Measurements from ENCODE around the gene ADGRA3. TPM values are rescaled to one million over a fixed set of nuclear protein-coding genes. Genes with fewer than 3 reads are reported as not detected.

Gene ADGRA3
- polyA plus RNA-seq, 1 experiment, result 36.0 TPM

DNA sequence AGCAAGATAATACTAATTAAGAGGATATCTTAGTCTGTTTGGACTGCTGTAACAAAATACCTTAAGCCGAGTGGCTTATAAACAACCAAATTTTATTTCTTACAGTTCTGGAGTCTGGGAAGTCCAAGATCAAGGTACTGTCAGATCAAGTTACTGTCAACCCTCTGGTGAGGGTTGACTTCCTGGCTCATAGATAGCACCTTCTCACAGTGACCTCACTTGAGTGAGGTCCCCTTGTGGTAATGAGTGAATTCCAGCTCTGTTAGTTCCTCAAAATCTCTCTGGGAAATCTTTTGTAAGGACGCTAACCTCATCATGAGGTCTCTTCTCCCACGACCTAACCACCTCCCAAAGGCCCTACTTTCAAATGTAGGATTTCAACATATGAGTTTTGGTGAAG lies 36.9 kb upstream of the ADGRA3 start:
- CTCF ChIA-PET, result no interaction called here
- TF ChIP-seq, protein P1, sequence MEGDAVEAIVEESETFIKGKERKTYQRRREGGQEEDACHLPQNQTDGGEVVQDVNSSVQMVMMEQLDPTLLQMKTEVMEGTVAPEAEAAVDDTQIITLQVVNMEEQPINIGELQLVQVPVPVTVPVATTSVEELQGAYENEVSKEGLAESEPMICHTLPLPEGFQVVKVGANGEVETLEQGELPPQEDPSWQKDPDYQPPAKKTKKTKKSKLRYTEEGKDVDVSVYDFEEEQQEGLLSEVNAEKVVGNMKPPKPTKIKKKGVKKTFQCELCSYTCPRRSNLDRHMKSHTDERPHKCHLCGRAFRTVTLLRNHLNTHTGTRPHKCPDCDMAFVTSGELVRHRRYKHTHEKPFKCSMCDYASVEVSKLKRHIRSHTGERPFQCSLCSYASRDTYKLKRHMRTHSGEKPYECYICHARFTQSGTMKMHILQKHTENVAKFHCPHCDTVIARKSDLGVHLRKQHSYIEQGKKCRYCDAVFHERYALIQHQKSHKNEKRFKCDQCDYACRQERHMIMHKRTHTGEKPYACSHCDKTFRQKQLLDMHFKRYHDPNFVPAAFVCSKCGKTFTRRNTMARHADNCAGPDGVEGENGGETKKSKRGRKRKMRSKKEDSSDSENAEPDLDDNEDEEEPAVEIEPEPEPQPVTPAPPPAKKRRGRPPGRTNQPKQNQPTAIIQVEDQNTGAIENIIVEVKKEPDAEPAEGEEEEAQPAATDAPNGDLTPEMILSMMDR (IDR thresholded peaks at IDR 0.05; ENCODE audit: low read depth, low read length), result no peak
- POLR2A ChIA-PET, result no interaction called here
- Histone ChIP-seq H3K9me3 (ENCODE audit: control insufficient read depth, insufficient read depth, low read length) (no peaks in the 10 kb centered on the region), H3K27ac (ENCODE audit: low read depth, low read length) (no peak overlapping the region), H3K27me3 (ENCODE audit: control insufficient read depth, insufficient read depth, low read length) (no peaks in the 10 kb centered on the region), H3K4me3 (ENCODE audit: low read depth, low read length) (no peak overlapping the region)
- no peak for DNase-seq (ENCODE audit: low read depth, low spot score)

DNA sequence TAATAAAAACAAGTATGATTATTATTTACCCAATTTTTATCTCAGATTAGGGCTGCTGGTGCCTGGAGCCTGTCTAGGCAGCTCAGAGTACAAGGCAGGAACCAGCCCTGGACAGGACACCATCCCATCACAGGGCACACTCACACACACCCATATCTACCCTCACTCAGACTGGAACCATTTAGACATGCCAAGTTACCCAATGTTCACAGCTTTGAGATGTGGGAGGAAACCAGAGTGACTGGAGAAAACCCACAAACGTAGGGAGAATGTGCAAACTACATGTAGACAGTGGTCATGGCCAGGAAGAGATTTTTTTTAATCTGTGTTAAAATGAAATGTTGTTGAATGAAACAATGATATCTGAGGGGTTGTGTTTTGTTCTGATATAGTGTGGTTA lies 35.7 kb upstream of the ADGRA3 start:
- Histone ChIP-seq H3K27ac (ENCODE audit: low read depth, low read length) (no peak overlapping the region), H3K9me3 (ENCODE audit: control insufficient read depth, insufficient read depth, low read length) (no peaks in the 10 kb centered on the region), H3K4me3 (ENCODE audit: low read depth, low read length) (no peak overlapping the region), H3K27me3 (ENCODE audit: control insufficient read depth, insufficient read depth, low read length) (no peaks in the 10 kb centered on the region)
- CTCF ChIA-PET, result no interaction called here
- no peak for DNase-seq (ENCODE audit: low read depth, low spot score)
- POLR2A ChIA-PET, result no interaction called here
- TF ChIP-seq, protein P1 (IDR thresholded peaks at IDR 0.05; ENCODE audit: low read depth, low read length), result no peak

DNA sequence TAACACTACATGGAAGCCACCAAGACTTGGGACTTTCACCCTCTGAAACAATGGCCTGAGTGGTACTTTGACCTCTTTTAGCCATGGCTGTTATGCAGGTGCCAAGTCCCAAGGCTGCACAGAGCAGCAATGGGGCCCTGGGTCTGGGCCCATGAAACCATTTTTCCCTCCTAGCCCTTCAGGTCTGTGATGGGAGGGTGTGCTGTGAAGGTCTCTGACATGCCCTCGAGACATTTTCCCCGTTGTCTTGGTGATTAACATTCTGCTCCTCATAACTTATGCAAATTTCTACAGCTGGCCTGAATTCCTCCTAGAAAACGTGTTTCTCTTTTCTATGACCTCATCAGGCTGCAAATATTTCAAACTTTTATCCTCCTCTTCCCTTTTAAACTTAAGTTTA lies 30.4 kb upstream of the ADGRA3 start:
- CTCF ChIA-PET, result no interaction called here
- H3K27me3 ChIP-seq (ENCODE audit: control insufficient read depth, insufficient read depth, low read length), result no peaks in the 10 kb centered on the region
- TF ChIP-seq, protein P1 (IDR thresholded peaks at IDR 0.05; ENCODE audit: low read depth, low read length), result no peak

DNA sequence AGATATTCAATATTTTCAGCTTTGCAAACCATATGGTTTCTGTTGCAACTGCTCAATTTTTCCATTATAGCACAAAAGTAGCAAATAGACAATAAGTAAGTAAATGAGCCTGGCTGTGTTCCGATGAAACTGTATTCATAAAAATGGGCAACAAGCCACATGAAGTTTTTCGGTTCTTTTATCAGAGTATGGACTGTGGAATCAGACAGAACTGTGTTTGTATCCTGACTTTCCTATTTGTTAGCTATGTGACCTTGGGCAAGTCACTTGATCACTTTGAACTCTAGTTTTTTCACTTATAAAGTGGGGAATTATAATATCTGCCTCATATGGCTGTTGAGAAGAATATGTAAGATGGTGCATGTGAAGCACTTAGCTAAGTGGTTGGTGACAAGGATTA lies 23.4 kb upstream of the ADGRA3 start:
- ChIA-PET POLR2A (no interaction called here), CTCF (interaction anchor here (2.0 kb wide), 1 partner anchor 129 kb away, joined by 7 read pairs; no protein-coding TSS in a partner anchor)
- DNase-seq (ENCODE audit: low read depth, low spot score), result no peak
- Histone ChIP-seq H3K9me3 (ENCODE audit: control insufficient read depth, insufficient read depth, low read length) (no peaks in the 10 kb centered on the region), H3K27me3 (ENCODE audit: control insufficient read depth, insufficient read depth, low read length) (peaks cover 3% of the 10 kb centered on the region), H3K27ac (ENCODE audit: low read depth, low read length) (no peak overlapping the region), H3K4me3 (ENCODE audit: low read depth, low read length) (no peak overlapping the region)
- TF ChIP-seq, protein P1 (IDR thresholded peaks at IDR 0.05; ENCODE audit: low read depth, low read length), result no peak

More for the DNA sequence above, 30.4 kb upstream of the ADGRA3 start:
- H3K4me3 ChIP-seq (ENCODE audit: low read depth, low read length), result no peak overlapping the region
- DNase-seq (ENCODE audit: low read depth, low spot score), result no peak
- H3K27ac ChIP-seq (ENCODE audit: low read depth, low read length), result no peak overlapping the region
- H3K9me3 ChIP-seq (ENCODE audit: control insufficient read depth, insufficient read depth, low read length), result no peaks in the 10 kb centered on the region
- POLR2A ChIA-PET, result no interaction called here

DNA sequence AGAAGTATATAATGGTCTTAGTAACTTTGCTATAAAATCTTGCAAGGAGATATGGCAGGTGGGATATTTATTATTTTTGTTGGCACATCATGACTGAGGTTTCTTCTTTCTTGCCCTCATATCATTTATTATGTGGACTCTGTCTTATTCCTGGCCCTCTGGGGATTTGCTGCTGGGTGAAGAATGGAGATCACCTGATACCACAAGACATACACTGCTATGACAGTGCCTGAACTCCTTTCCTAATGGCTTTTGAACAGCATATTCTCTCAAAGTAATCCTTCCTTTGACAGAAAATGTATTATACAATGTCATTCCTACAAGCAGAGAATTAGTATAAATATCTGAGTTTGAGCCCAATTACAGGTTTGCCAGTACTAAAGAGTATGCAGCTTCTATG lies 22.0 kb upstream of the ADGRA3 start:
- TF ChIP-seq, protein P1 (IDR thresholded peaks at IDR 0.05; ENCODE audit: low read depth, low read length), result no peak
- DNase-seq (ENCODE audit: low read depth, low spot score), result no peak
- H3K27me3 ChIP-seq (ENCODE audit: control insufficient read depth, insufficient read depth, low read length), result peaks cover 3% of the 10 kb centered on the region
- no peak overlapping the region for H3K27ac ChIP-seq (ENCODE audit: low read depth, low read length)
- H3K4me3 ChIP-seq (ENCODE audit: low read depth, low read length), result no peak overlapping the region
- ChIA-PET CTCF (no interaction called here), POLR2A (no interaction called here)
- no peaks in the 10 kb centered on the region for H3K9me3 ChIP-seq (ENCODE audit: control insufficient read depth, insufficient read depth, low read length)

All from AG04450 (cell line).